Smooth muscle cell (in vitro differentiated cells): ENCODE measurements around the gene P2RX4. TPM values are rescaled to one million over a fixed set of nuclear protein-coding genes. Genes with fewer than 3 reads are reported as not detected.

Experiments
- DNase-seq: peaks from one replicate; lab custom pipeline; 2025; ENCODE audit not compliant: unreplicated experiment; lab: John Stamatoyannopoulos, UW
- H2AFZ ChIP-seq: fragments of 200-600 bp; sonication (generic); 2 replicates; pipeline ENCODE4 v1.6.0; 2016; ENCODE audit warnings: antibody characterized with exemption, low read depth, mild to moderate bottlenecking
- H3F3A ChIP-seq: fragments of 200-600 bp; sonication (generic); 2 replicates; pipeline ENCODE4 v1.6.0; 2017; ENCODE audit warnings: antibody characterized with exemption, low read depth
- H3K27ac ChIP-seq: fragments of 200-600 bp; sonication (generic); 2 replicates; pipeline ENCODE4 v1.5.1; 2016; ENCODE audit warnings: low read depth, mild to moderate bottlenecking
- H3K27me3 ChIP-seq: fragments of 200-600 bp; sonication (generic); 2 replicates; pipeline ENCODE4 v1.6.1; 2016; ENCODE audit warnings: low read depth, mild to moderate bottlenecking
- H3K36me3 ChIP-seq: fragments of 200-600 bp; sonication (generic); 2 replicates; pipeline ENCODE4 v1.5.1; 2016; ENCODE audit warnings: low read depth
- H3K4me1 ChIP-seq: fragments of 200-600 bp; sonication (generic); 2 replicates; pipeline ENCODE4 v1.5.1; 2016; ENCODE audit warnings: low read depth
- H3K4me2 ChIP-seq: fragments of 200-600 bp; sonication (generic); 2 replicates; pipeline ENCODE4 v1.6.0; 2016; ENCODE audit warnings: mild to moderate bottlenecking
- H3K4me3 ChIP-seq: fragments of 200-600 bp; sonication (generic); 2 replicates; pipeline ENCODE4 v1.5.1; 2016; ENCODE audit warnings: mild to moderate bottlenecking
- H3K79me2 ChIP-seq: fragments of 200-600 bp; sonication (generic); 2 replicates; pipeline ENCODE4 v1.6.0; 2016; ENCODE audit warnings: low read depth, mild to moderate bottlenecking
- H3K9ac ChIP-seq: fragments of 200-600 bp; sonication (generic); 2 replicates; pipeline ENCODE4 v1.6.0; 2016; ENCODE audit warnings: low read depth
- H3K9me3 ChIP-seq: fragments of 200-600 bp; sonication (generic); replicated peaks from 2 replicates; pipeline ENCODE4 v1.5.1; 2016; ENCODE audit warnings: low read depth
- H4K20me1 ChIP-seq: fragments of 200-600 bp; sonication (generic); 2 replicates; pipeline ENCODE4 v1.6.0; 2016; ENCODE audit warnings: low read depth
- CTCF ChIP-seq: fragments of 200-600 bp; sonication (generic); IDR thresholded peaks from 2 replicates; pipeline ENCODE4 v1.5.1; 2017; ENCODE audit warnings: borderline replicate concordance, mild to moderate bottlenecking, antibody characterized with exemption; ENCODE audit not compliant: insufficient read depth, poor library complexity, severe bottlenecking
- WGBS: methylation state at CpG from one replicate; pipeline ENCODE4 v1.1.7; 2016; ENCODE audit warnings: low lambda C conversion rate; 5-methylcytosine and 5-hydroxymethylcytosine counted together
- polyA plus RNA-seq: library from polyadenylated mRNA; unstranded; fragments of >200 nt; fragmentation: Nextera tagmentation; extraction: Ambion mirVana; gene quantifications from 2 replicates; pipeline ENCODE4 v1.2.1, GENCODE V29; 2016
- total RNA-seq: library from RNA; depleted of rRNA; stranded (reverse); fragments of >200 nt; gene quantifications from 2 replicates; pipeline ENCODE4 v1.2.3, GENCODE V29; 2014

The P2RX4 gene
- total and polyA plus RNA-seq, 2 experiments from 2014 or later, result 20.6 to 32.2 TPM

- Histone ChIP-seq H3K27me3 (no peaks in the 10 kb centered on the region), H3F3A (no peaks in the 10 kb centered on the region), H3K4me3 (no peak overlapping the region), H4K20me1 (no peaks in the 10 kb centered on the region), H3K4me1 (no peaks in the 10 kb centered on the region), H2AFZ (no peak overlapping the region), H3K9ac (no peak overlapping the region), H3K4me2 (no peak overlapping the region), H3K9me3 (no peaks in the 10 kb centered on the region), H3K36me3 (no peaks in the 10 kb centered on the region), H3K79me2 (no peaks in the 10 kb centered on the region), H3K27ac (no peak overlapping the region)
- no peak for TF ChIP-seq CTCF
- DNase-seq, result no peak
- WGBS, result 93% methylated on average over 3 of the region's 3 CpGs
These were observed 27.6 kb upstream of the P2RX4 start for GRCh38 chr12:121182222-121182893.

- Histone ChIP-seq H3K27me3 (no peaks in the 10 kb centered on the region), H3K79me2 (no peaks in the 10 kb centered on the region), H3K4me1 (no peaks in the 10 kb centered on the region), H3K9me3 (no peaks in the 10 kb centered on the region), H4K20me1 (no peaks in the 10 kb centered on the region), H3K4me2 (no peak overlapping the region), H3K27ac (no peak overlapping the region), H3K4me3 (no peak overlapping the region), H2AFZ (no peak overlapping the region), H3K9ac (no peak overlapping the region), H3F3A (no peaks in the 10 kb centered on the region), H3K36me3 (no peaks in the 10 kb centered on the region)
- TF ChIP-seq CTCF, result no peak
- DNase-seq, result no peak
- WGBS, result 80% methylated on average over 15 of the region's 15 CpGs
These were observed 25.5 kb upstream of the P2RX4 start for GRCh38 chr12:121184425-121184824.

- Histone ChIP-seq H3K36me3 (no peaks in the 10 kb centered on the region), H3K9me3 (no peaks in the 10 kb centered on the region), H3F3A (no peaks in the 10 kb centered on the region), H3K4me3 (no peak overlapping the region), H3K4me1 (no peaks in the 10 kb centered on the region), H3K4me2 (no peak overlapping the region), H3K27me3 (no peaks in the 10 kb centered on the region), H2AFZ (no peak overlapping the region), H4K20me1 (no peaks in the 10 kb centered on the region), H3K9ac (no peak overlapping the region), H3K27ac (no peak overlapping the region), H3K79me2 (no peaks in the 10 kb centered on the region)
- no peak for TF ChIP-seq CTCF
- DNase-seq, result no peak
- 96% methylated on average over 7 of the region's 7 CpGs for WGBS
These were observed 24.7 kb upstream of the P2RX4 start for GRCh38 chr12:121184984-121185889.
